Kidney (tissue), 14 donors: ENCODE measurements around the gene L3MBTL4. TPM values are rescaled to one million over a fixed set of nuclear protein-coding genes. Genes with fewer than 3 reads are reported as not detected.

Experiments
- DNase-seq, 5 donors: peaks; one replicate each; pipeline ENCODE4 v3.0.0-alpha.2; 2013 to 2020
- FAIRE-seq: peaks from 2 replicates; lab custom pipeline; 2012; peaks lifted over from hg19 to GRCh38; lab: Jason Lieb, UNC
- H3K27ac ChIP-seq, 2 donors: one replicate each; pipeline ENCODE4 v1.7.0; 2013; ENCODE audit warnings: low read depth in 2 of 2, low read length in 2 of 2, inconsistent platforms in 1 of 2
- H3K27me3 ChIP-seq: one replicate; pipeline ENCODE4 v1.7.1; 2013; ENCODE audit warnings: low read length, inconsistent platforms; ENCODE audit not compliant: control insufficient read depth, insufficient read depth
- H3K36me3 ChIP-seq, 3 donors: one replicate each; pipeline versions ENCODE4 v1.7.0 to v1.7.1; 2013; ENCODE audit warnings: low read length in 3 of 3, control low read depth in 1 of 3, inconsistent platforms in 1 of 3; ENCODE audit not compliant: insufficient read depth in 3 of 3, control insufficient read depth in 2 of 3
- H3K4me1 ChIP-seq, 3 donors: one replicate each; pipeline versions ENCODE4 v1.7.0 to v1.7.1; 2013; ENCODE audit warnings: low read length in 3 of 3, inconsistent platforms in 1 of 3, low read depth in 1 of 3; ENCODE audit not compliant: control insufficient read depth in 2 of 3, insufficient read depth in 2 of 3
- H3K4me3 ChIP-seq, 3 donors: one replicate each; pipeline versions ENCODE4 v1.7.0 to v1.8.1; 2013; ENCODE audit warnings: low read length in 3 of 3, control low read depth in 1 of 3, inconsistent platforms in 1 of 3
- H3K9ac ChIP-seq, 3 donors: one replicate each; pipeline versions ENCODE4 v1.7.0 to v1.7.1; 2013; ENCODE audit warnings: low read length in 3 of 3, control low read depth in 1 of 3, inconsistent platforms in 1 of 3
- H3K9me3 ChIP-seq, 3 donors: one replicate each; pipeline versions ENCODE4 v1.7.0 to v1.7.1; 2013; ENCODE audit warnings: low read length in 3 of 3, control low read depth in 1 of 3, inconsistent platforms in 1 of 3; ENCODE audit not compliant: control insufficient read depth in 2 of 3, insufficient read depth in 1 of 3
- intact Hi-C: fragments of 100-400 bp; cut with DNase I; formaldehyde crosslinking; loops from one replicate; pipeline ENCODE4 v1.11.1; 2022
- polyA plus RNA-seq: library from polyadenylated mRNA; stranded (reverse); fragments of 350-450 nt; fragmentation: Illumina TruSeq; extraction: RNeasy Lipid Tissue Mini Kit (QIAGEN cat#74804); gene quantifications from one replicate; pipeline ENCODE4 v1.2.3, GENCODE V29; 2014; ENCODE audit warnings: low read depth, low replicate concordance; ENCODE audit not compliant: insufficient read depth
- total RNA-seq: library from RNA; stranded (reverse); fragmentation: NEBNext Ultra II Directional; extraction: Animal tissue kit (Norgen Biotek cat#: 25700); gene quantifications from one replicate; pipeline ENCODE4 v1.2.1, GENCODE V29; 2021
- TF ChIP-seq, protein P1 (sequence below): IDR thresholded peaks from 3 replicates; pipeline ENCODE4 v1.5.1; 2012; ENCODE audit warnings: mild to moderate bottlenecking, moderate library complexity, borderline replicate concordance; ENCODE audit not compliant: insufficient read depth; ENCODE audit errors: extremely low read depth
- donor health status: control.
- donor health status: control.
- donor health status: control.
- donor health status: control.
- donor health status: control.
- donor health status: DM: yes; HTN: yes; CAD: no.
- donor health status: Normal renal cell carcinoma (clear cell type).

The L3MBTL4 gene
- total and polyA plus RNA-seq, 2 donors from 2014 or later = 3.9 to 15.2 TPM

DNA sequence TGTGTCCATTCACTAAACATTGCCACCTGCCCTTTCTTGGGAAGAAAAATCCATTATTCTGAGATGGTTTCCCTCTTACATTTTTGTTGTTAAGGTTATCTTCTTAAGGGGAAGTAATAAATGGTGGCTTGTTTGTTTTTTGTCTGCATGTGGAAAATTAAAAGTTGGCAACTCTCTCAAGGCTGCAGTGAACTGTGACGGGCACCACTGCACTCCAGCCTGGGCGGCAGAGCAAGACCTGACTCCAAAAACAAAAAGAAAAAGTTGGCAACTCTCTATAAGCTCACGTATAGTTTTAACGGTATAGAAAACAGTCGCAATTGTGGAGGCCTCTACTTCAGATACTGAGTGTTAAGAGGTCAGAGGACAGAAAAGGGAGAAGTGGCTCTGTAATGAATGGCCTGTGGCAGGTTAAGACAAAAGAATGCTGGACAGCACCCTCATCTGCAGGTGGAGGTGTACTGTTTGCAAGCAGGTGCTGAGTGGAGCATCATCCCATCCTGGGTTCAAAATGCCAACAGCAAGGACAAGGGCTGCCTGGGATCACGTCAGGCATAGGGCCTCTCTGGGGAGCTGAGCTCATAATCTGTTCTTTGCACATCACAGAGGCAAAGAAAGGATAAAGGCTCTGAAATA, 16.7 kb downstream of the L3MBTL4 start:
- Histone ChIP-seq H3K4me3 (peak overlapping the region in 1 of 3 donors; percentile 25), H3K36me3 (no peaks in the 10 kb centered on the region), H3K9me3 (no peaks in the 10 kb centered on the region), H3K27me3 (no peaks in the 10 kb centered on the region), H3K27ac (no peak overlapping the region), H3K4me1 (peaks cover 0 to 15% (median 4%) of the 10 kb centered on the region in 3 donors), H3K9ac (no peak overlapping the region)
- TF ChIP-seq, protein P1, sequence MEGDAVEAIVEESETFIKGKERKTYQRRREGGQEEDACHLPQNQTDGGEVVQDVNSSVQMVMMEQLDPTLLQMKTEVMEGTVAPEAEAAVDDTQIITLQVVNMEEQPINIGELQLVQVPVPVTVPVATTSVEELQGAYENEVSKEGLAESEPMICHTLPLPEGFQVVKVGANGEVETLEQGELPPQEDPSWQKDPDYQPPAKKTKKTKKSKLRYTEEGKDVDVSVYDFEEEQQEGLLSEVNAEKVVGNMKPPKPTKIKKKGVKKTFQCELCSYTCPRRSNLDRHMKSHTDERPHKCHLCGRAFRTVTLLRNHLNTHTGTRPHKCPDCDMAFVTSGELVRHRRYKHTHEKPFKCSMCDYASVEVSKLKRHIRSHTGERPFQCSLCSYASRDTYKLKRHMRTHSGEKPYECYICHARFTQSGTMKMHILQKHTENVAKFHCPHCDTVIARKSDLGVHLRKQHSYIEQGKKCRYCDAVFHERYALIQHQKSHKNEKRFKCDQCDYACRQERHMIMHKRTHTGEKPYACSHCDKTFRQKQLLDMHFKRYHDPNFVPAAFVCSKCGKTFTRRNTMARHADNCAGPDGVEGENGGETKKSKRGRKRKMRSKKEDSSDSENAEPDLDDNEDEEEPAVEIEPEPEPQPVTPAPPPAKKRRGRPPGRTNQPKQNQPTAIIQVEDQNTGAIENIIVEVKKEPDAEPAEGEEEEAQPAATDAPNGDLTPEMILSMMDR = no peak
- intact Hi-C loops = no loop called here
- no peak for FAIRE-seq
- DNase-seq = peak in 2 of 5 donors; percentile 9 to 17

- peaks cover 0 to 15% (median 4%) of the 10 kb centered on the region in 3 donors for H3K4me1 ChIP-seq
- intact Hi-C loops = no loop called here
- TF ChIP-seq, protein P1 = no peak
- no peaks in the 10 kb centered on the region for H3K36me3 ChIP-seq
- no peaks in the 10 kb centered on the region for H3K27me3 ChIP-seq
- no peak overlapping the region for H3K27ac ChIP-seq
- FAIRE-seq = no peak
- no peaks in the 10 kb centered on the region for H3K9me3 ChIP-seq
- no peak overlapping the region for H3K4me3 ChIP-seq
- DNase-seq = no peak
- no peak overlapping the region for H3K9ac ChIP-seq
These were observed 17.9 kb downstream of the L3MBTL4 start for GRCh38 chr18:6396847-6397246.

DNA sequence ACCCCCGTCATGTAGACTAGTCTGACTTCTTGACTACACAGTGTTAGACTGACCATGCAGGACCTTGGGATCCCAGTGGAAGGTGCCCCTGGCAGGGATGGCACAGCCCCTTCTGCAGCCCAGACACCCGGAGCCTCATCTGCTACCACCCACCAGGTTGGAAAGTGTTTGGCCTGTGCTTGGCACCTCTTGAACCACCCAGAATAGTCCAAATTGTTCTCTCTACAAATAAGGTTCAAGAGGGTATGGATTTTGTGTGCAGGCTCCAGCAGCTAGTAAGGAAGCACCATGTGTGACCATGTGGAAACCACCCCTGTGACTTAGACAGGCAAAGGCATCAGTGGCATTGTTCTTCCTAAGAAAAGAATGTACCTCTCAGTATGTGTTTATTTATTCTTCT, 18.4 kb downstream of the L3MBTL4 start:
- no peak for DNase-seq
- TF ChIP-seq, protein P1 = no peak
- intact Hi-C loops = no loop called here
- H3K4me3 ChIP-seq = no peak overlapping the region
- H3K9me3 ChIP-seq = peaks cover 0 to 6% (median 4%) of the 10 kb centered on the region in 3 donors
- H3K27me3 ChIP-seq = no peaks in the 10 kb centered on the region
- H3K27ac ChIP-seq = no peak overlapping the region
- no peak overlapping the region for H3K9ac ChIP-seq
- H3K4me1 ChIP-seq = peaks cover 0 to 15% (median 4%) of the 10 kb centered on the region in 3 donors
- no peak for FAIRE-seq
- no peaks in the 10 kb centered on the region for H3K36me3 ChIP-seq
